Ishikawa (cell line): Measurements from ENCODE around the gene SH3TC1.

ENCODE experiments used
- CEBPB ChIP-seq: IDR thresholded peaks from 2 replicates; pipeline ENCODE4 v1.6.1; 2012
- CREB1 ChIP-seq: IDR thresholded peaks from 2 replicates; pipeline ENCODE4 v1.6.1; 2012; ENCODE audit warnings: low read depth
- EGR1 ChIP-seq: IDR thresholded peaks from 2 replicates; pipeline ENCODE4 v1.6.1; 2012
- EP300 ChIP-seq: IDR thresholded peaks from 2 replicates; pipeline ENCODE4 v1.6.1; 2012; ENCODE audit warnings: borderline replicate concordance
- NFIC ChIP-seq: IDR thresholded peaks from 2 replicates; pipeline ENCODE4 v1.6.1; 2012
- RAD21 ChIP-seq: IDR thresholded peaks from 2 replicates; pipeline ENCODE4 v1.6.1; 2012; ENCODE audit warnings: low read depth
- TAF1 ChIP-seq: IDR thresholded peaks from 2 replicates; pipeline ENCODE4 v1.6.1; 2012; ENCODE audit warnings: low read depth, mild to moderate bottlenecking
- TCF12 ChIP-seq: IDR thresholded peaks from 2 replicates; pipeline ENCODE4 v1.6.1; 2012; ENCODE audit warnings: low read depth
- TEAD4 ChIP-seq: IDR thresholded peaks from 2 replicates; pipeline ENCODE4 v1.6.1; 2012
- YY1 ChIP-seq: IDR thresholded peaks from 2 replicates; pipeline ENCODE4 v1.6.1; 2012; ENCODE audit warnings: low read depth
- ZBTB7A ChIP-seq: IDR thresholded peaks from 2 replicates; pipeline ENCODE4 v1.6.1; 2012; ENCODE audit warnings: low read depth
- TF ChIP-seq, protein P1 (sequence below): IDR thresholded peaks from 2 replicates; pipeline ENCODE4 v1.6.1; 2012; ENCODE audit warnings: low read depth, mild to moderate bottlenecking
- TF ChIP-seq, protein P2 (sequence below): IDR thresholded peaks from 2 replicates; pipeline ENCODE4 v1.6.1; 2012
- TF ChIP-seq, protein P3 (sequence below): IDR thresholded peaks from 2 replicates; pipeline ENCODE4 v1.6.1; 2012

DNA sequence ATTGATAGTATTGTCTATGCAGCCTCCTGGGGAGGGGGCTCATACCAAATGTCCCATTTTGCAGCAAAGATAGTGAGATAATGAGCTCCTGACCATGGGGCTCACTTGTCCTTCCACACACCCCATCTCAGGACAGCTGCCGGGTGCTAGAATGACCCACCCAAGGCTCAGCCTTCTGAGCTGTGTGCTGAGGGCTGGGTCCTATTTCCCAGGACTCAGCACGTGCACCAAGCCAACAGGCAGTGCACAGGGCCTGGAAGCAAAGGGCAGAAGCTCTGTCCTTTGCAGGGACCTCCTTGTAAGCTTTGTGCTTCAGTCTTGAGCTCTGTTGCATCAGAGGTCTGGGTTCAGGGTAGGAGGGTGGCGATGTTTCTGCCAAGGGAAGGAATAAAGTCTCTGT lies 29.3 kb upstream of the SH3TC1 start:
- TF ChIP-seq, protein P1, sequence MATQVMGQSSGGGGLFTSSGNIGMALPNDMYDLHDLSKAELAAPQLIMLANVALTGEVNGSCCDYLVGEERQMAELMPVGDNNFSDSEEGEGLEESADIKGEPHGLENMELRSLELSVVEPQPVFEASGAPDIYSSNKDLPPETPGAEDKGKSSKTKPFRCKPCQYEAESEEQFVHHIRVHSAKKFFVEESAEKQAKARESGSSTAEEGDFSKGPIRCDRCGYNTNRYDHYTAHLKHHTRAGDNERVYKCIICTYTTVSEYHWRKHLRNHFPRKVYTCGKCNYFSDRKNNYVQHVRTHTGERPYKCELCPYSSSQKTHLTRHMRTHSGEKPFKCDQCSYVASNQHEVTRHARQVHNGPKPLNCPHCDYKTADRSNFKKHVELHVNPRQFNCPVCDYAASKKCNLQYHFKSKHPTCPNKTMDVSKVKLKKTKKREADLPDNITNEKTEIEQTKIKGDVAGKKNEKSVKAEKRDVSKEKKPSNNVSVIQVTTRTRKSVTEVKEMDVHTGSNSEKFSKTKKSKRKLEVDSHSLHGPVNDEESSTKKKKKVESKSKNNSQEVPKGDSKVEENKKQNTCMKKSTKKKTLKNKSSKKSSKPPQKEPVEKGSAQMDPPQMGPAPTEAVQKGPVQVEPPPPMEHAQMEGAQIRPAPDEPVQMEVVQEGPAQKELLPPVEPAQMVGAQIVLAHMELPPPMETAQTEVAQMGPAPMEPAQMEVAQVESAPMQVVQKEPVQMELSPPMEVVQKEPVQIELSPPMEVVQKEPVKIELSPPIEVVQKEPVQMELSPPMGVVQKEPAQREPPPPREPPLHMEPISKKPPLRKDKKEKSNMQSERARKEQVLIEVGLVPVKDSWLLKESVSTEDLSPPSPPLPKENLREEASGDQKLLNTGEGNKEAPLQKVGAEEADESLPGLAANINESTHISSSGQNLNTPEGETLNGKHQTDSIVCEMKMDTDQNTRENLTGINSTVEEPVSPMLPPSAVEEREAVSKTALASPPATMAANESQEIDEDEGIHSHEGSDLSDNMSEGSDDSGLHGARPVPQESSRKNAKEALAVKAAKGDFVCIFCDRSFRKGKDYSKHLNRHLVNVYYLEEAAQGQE, result no peak
- TF ChIP-seq YY1 (no peak), RAD21 (no peak), TEAD4 (no peak), ZBTB7A (no peak), CREB1 (no peak), TAF1 (no peak), CEBPB (no peak), EGR1 (no peak), EP300 (no peak), TCF12 (no peak), NFIC (no peak)
- TF ChIP-seq, protein P2, sequence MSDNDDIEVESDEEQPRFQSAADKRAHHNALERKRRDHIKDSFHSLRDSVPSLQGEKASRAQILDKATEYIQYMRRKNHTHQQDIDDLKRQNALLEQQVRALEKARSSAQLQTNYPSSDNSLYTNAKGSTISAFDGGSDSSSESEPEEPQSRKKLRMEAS, result no peak
- TF ChIP-seq, protein P3, sequence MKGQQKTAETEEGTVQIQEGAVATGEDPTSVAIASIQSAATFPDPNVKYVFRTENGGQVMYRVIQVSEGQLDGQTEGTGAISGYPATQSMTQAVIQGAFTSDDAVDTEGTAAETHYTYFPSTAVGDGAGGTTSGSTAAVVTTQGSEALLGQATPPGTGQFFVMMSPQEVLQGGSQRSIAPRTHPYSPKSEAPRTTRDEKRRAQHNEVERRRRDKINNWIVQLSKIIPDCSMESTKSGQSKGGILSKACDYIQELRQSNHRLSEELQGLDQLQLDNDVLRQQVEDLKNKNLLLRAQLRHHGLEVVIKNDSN, result no peak
